ENCODE data around the gene AFF3. TPM values are rescaled to one million over a fixed set of nuclear protein-coding genes. Genes with fewer than 3 reads are reported as not detected.

Gene AFF3, protein sequence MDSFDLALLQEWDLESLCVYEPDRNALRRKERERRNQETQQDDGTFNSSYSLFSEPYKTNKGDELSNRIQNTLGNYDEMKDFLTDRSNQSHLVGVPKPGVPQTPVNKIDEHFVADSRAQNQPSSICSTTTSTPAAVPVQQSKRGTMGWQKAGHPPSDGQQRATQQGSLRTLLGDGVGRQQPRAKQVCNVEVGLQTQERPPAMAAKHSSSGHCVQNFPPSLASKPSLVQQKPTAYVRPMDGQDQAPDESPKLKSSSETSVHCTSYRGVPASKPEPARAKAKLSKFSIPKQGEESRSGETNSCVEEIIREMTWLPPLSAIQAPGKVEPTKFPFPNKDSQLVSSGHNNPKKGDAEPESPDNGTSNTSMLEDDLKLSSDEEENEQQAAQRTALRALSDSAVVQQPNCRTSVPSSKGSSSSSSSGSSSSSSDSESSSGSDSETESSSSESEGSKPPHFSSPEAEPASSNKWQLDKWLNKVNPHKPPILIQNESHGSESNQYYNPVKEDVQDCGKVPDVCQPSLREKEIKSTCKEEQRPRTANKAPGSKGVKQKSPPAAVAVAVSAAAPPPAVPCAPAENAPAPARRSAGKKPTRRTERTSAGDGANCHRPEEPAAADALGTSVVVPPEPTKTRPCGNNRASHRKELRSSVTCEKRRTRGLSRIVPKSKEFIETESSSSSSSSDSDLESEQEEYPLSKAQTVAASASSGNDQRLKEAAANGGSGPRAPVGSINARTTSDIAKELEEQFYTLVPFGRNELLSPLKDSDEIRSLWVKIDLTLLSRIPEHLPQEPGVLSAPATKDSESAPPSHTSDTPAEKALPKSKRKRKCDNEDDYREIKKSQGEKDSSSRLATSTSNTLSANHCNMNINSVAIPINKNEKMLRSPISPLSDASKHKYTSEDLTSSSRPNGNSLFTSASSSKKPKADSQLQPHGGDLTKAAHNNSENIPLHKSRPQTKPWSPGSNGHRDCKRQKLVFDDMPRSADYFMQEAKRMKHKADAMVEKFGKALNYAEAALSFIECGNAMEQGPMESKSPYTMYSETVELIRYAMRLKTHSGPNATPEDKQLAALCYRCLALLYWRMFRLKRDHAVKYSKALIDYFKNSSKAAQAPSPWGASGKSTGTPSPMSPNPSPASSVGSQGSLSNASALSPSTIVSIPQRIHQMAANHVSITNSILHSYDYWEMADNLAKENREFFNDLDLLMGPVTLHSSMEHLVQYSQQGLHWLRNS (N-terminal part only)
- 10 to 100 TPM; 20.8 to 22.8 TPM for total RNA-seq
- long read RNA-seq, partial matches to known transcripts: 1 of 6 reads
- long read RNA-seq, other reads (novel, unspliced or antisense): 5 of 6 reads

DNA sequence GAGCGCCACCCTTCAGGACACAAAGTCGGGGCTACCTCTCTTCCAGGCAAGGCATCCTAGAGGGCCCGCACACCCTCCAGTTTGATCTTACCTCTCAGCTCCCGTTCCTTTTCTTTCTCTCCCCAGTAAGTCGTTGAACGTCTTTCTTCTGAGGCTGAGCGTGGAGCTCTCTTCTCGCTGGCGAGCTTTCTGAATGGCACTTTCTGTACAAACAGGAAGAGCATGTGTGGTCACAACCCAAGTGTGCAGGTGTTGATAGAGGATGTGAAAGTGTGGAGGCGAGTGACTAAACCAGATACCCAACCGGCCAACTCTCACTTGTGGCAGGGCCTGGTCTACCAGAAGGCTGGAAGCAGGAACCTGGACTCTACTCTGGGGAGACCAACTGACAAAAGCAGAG, at the start of gene AFF3:
Gene AFF3 (minus strand): TSS at position 198 of the 400 bp plus-strand sequence. CDS start 38,136 bp downstream, outside the sequence.
- peak in 1 of 2 donors; percentile 34 for ATAC-seq
- intact Hi-C loops (cut with DNase I): no loop called here
- DNase-seq: no peak

GRCh38 chr2:100189387-100189786, 47.0 kb upstream of the AFF3 start:
- DNase-seq: no peak
- ATAC-seq: no peak
- intact Hi-C loops (cut with DNase I): no loop called here

GRCh38 chr2:100188326-100188725, 45.9 kb upstream of the AFF3 start:
- ATAC-seq: no peak
- no peak for DNase-seq
- intact Hi-C loops (cut with DNase I): no loop called here

DNA sequence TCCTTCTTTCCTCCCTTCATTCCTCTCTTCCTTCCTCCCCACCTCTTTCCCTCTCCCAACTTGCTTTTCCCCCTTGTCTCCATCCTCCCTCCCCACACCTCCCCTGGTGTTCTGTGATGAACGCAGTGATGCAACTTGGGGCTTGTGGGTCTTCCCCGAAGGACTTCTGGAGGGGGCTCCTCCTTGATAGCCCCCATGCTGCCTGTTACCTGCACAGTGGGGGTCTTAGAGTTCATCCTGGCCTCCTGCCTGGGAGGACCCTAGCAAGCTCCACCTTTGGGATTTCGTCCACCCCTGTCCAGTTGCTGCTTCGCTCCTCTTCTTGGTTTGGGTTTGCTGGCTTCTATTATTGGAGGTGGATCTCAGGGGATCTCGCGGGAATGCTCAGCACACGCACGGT, 43.7 kb upstream of the AFF3 start:
- intact Hi-C loops (cut with DNase I): no loop called here
- DNase-seq: no peak
- ATAC-seq: no peak

- no peak for DNase-seq
- intact Hi-C loops (cut with DNase I): no loop called here
- no peak for ATAC-seq
Measured at GRCh38 chr2:100185516-100185915, 43.1 kb upstream of the AFF3 start.

GRCh38 chr2:100185105-100185504, 42.7 kb upstream of the AFF3 start:
- no peak for ATAC-seq
- DNase-seq: no peak
- intact Hi-C loops (cut with DNase I): no loop called here

DNA sequence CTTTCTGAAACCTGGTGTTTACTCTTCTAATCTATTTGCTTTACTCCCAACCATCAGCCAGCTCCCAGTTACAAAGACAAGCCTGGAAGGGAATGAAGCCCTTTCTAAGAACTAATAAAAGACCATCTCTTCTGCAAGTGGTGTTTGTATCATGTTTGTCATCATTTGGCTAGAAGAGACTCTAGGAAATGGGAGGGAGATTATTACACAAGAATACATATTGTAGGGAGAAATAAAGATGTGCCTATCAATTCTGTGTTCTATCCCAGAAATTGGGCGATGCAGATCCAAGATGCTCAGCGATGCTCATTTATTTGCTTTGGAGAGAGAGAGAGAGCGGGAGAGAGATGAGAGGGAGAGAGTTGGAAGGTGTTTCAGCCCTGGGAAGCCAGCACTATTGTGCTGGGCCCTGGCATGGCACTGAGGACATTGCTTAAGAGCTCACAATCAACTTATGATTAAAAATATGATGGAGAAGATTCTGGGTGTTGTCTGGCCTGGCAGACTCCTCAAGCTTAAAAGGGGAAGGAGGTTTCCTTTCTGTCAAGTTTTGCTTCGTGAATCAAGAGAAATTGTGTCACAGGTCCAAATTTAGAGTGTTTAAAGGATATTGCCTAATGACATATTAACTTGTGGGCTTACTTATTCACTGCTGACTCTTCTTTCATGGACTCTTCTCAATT, 41.8 kb upstream of the AFF3 start:
- intact Hi-C loops (cut with DNase I): no loop called here
- no peak for ATAC-seq
- DNase-seq: no peak

GRCh38 chr2:100182494-100183361, 40.3 kb upstream of the AFF3 start:
- DNase-seq: peak; percentile 64
- peak; percentile 51 to 65 for ATAC-seq
- intact Hi-C loops (cut with DNase I): no loop called here

DNA sequence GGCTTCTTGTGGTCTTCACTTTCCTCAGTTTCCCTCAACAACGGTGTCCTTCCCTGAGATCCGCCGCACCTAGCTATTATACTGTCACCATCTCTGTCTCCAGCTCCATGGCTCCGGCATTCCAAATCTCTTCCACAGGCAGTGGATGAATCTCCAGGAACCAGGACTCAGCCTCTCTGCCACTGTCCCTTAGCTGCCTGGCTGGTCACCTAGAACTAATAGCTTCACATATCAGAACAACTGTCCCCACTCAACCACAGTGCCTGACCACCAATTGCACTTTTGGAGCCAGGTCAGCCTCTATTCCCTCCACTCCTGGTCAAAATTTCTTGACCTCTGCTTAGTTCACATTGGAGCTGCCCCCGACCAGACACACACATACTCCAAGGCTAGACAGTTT, 38.1 kb upstream of the AFF3 start:
- DNase-seq (no peak), ATAC-seq (no peak)
- intact Hi-C loops (cut with DNase I): no loop called here

- ATAC-seq (no peak), DNase-seq (no peak)
- intact Hi-C loops (cut with DNase I): no loop called here
Measured at GRCh38 chr2:100179806-100180205, 37.4 kb upstream of the AFF3 start.

DNA sequence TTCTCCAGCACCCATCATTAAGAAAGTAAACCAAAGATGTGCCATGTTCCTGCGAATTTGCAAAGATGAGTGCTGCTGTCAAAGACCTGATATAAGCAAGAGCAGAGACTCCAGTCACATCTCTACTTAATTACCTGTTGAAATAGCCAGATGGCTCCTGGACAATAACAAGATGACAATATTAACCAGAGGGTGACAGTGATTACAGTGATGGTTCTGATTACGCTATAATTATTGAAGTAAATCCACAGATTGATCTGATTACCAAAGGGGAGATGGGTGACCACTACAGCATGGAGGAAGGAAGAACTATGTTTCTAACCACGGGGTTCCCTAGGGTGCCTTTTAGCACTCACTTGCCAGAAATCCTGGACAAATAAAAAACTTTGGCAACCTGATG, 36.5 kb upstream of the AFF3 start:
- intact Hi-C loops (cut with DNase I): no loop called here
- ATAC-seq (no peak), DNase-seq (no peak)

- peak; percentile 36 for DNase-seq
- ATAC-seq: peak in 1 of 2 donors; percentile 39
- intact Hi-C loops (cut with DNase I): no loop called here
Measured at GRCh38 chr2:100178085-100178788, 35.8 kb upstream of the AFF3 start.

GRCh38 chr2:100176925-100177324, 34.5 kb upstream of the AFF3 start:
- intact Hi-C loops (cut with DNase I): no loop called here

GRCh38 chr2:100174026-100174431, 31.6 kb upstream of the AFF3 start:
- intact Hi-C loops (cut with DNase I): no loop called here
- DNase-seq: no peak
- no peak for ATAC-seq

More at GRCh38 chr2:100176925-100177324, 34.5 kb upstream of the AFF3 start:
- DNase-seq (no peak), ATAC-seq (no peak)

DNA sequence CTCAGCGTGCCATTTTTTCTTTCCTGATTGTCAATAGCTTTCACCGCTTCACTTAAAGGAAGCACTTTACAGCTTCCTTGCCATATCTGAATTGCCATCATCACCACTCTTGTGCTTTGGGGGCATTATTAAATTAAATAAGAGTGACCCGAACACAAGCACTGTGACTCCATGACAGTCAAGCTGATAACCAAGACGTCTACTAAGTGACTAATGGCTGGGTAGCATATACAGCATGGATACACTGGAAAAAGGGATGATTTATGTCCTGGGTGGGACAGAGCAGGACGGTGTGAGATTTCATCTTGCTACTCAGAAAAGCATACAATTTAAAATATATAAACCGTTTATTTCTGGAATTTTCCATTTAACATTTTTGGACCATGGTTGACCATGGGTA, 24.3 kb upstream of the AFF3 start:
- no peak for ATAC-seq
- DNase-seq: no peak
- intact Hi-C loops (cut with DNase I): no loop called here

DNA sequence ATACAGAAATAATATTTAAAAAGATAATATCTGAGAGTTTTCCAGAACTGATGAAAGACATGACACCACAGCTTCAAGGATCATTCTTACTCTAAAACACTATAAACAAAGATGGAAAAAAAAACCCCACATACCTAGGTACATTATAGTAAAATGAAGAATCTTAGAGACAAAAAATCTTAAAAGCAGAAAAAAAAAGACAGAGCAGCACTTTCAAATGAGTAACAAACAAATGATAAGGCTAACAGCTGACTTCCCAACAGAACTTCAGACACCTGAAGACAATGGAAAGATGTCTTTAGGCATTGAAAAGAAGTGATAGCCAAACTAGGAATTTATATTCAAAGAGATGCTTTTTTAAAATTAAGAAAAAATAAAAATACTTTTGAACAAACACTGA, 21.2 kb upstream of the AFF3 start:
- DNase-seq (no peak), ATAC-seq (no peak)
- intact Hi-C loops (cut with DNase I): no loop called here

DNA sequence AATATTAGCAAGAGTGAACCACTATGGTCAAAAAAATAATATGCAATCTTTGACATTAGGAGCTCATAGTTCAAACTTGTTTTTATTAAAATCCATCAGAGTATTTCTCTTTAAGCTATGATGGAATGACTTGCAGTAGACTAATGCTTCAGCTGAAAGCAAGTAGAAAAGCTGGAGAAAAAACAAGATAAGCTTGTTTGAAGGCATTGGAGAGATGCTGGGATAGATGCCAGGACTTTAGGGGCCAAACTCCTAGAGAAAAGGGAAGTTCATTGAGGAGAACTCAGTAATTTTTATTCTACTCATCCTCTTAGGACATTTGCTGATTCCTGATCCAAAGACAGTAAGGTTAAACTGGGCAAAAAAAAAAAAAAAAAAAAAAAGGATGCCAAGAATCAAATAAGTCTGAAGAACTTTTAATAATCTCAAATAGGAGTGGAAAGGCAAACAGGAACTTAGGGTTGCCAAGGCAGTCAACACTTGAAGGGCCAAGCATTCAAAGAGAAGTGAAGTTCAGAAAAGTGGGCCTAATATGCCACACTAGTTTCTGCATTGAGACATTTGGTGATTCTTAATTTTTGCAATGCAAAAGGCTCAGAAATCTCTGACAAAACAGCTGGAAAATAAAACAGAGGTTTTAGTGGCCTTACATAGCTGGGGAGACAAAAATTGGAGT, 19.7 kb upstream of the AFF3 start:
- intact Hi-C loops (cut with DNase I): no loop called here
- DNase-seq: no peak
- ATAC-seq: no peak
